DMS79 (cell line): ENCODE data around the gene DNAJC13.
A peak's percentile ranks its signal among the peaks of the same experiment; 100 is the strongest.
"Not testable (repeated sequence)": the region's sequence is repeated elsewhere in the genome, so short reads cannot be mapped to it uniquely, and the experiment has no call there.

Experiments used
- DNase-seq: peaks from one replicate; lab custom pipeline; 2025; lab: John Stamatoyannopoulos, UW

The DNAJC13 gene, protein sequence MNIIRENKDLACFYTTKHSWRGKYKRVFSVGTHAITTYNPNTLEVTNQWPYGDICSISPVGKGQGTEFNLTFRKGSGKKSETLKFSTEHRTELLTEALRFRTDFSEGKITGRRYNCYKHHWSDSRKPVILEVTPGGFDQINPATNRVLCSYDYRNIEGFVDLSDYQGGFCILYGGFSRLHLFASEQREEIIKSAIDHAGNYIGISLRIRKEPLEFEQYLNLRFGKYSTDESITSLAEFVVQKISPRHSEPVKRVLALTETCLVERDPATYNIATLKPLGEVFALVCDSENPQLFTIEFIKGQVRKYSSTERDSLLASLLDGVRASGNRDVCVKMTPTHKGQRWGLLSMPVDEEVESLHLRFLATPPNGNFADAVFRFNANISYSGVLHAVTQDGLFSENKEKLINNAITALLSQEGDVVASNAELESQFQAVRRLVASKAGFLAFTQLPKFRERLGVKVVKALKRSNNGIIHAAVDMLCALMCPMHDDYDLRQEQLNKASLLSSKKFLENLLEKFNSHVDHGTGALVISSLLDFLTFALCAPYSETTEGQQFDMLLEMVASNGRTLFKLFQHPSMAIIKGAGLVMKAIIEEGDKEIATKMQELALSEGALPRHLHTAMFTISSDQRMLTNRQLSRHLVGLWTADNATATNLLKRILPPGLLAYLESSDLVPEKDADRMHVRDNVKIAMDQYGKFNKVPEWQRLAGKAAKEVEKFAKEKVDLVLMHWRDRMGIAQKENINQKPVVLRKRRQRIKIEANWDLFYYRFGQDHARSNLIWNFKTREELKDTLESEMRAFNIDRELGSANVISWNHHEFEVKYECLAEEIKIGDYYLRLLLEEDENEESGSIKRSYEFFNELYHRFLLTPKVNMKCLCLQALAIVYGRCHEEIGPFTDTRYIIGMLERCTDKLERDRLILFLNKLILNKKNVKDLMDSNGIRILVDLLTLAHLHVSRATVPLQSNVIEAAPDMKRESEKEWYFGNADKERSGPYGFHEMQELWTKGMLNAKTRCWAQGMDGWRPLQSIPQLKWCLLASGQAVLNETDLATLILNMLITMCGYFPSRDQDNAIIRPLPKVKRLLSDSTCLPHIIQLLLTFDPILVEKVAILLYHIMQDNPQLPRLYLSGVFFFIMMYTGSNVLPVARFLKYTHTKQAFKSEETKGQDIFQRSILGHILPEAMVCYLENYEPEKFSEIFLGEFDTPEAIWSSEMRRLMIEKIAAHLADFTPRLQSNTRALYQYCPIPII (N-terminal part only)

DNA sequence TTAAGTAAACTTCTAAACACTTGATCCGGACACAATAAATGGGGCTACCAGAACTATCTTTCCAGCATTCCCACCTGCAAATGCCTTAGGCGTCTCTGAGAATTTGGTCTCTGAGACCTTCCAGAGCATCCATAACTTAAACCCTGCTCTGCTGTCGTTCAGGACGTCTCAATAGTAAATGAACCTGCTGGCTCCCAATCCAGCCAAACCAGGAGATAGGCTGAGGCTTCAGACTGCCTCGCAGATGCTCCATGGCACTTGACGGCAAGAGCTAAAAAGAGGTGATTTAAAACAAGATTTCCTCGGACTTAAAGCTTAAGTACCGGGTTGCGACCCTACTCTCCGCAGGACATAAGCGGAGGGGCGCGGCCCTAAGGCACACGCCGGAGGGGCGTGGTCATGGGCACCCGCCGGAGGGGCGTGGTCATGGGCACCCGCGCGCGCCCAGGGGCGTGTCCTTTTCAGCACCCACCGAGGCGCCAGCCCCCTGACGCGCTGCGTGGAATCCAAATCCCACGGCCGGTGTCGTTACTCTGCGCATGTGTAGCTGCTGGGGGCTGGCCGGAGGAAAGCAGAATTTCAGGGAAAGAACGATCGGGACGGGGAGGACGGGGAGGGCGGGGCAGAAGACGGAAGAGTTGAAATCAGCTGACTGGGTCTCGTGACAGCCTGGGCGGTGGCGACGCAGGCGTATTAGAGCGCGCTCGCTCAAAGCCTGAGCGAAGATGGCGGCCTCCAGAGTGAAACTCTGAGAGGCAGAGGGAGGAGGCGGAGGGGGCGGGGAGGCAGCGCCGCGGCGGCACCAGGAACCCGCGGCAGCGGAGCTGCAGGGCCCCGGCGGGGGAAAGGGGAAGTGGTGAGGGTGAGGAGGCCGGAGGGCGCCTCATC lies at the start of gene DNAJC13:
Gene DNAJC13 (plus strand): TSS at position 696 of the 888 bp plus-strand sequence. CDS start 17,049 bp downstream, outside the sequence.
- DNase-seq = peak; percentile 89

DNA sequence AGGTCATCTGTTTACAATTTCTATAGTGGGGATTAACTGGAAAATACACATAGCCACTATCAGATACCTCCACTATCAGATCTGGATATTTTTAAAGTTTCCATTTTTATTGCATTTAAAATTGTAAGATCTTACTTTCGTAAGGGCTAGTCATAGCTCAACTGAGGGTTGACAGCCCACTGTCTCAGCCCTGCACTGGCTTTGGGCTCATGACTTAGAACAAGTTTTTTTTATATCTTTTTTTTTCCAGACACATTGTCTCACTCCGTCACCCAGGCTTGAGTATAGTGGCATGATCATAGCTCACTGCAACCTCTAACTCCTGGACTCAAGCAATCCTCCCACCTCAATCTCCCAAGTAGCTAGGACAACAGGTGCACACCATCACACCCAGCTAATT lies 48.8 kb upstream of the DNAJC13 start:
- DNase-seq = no peak

DNA sequence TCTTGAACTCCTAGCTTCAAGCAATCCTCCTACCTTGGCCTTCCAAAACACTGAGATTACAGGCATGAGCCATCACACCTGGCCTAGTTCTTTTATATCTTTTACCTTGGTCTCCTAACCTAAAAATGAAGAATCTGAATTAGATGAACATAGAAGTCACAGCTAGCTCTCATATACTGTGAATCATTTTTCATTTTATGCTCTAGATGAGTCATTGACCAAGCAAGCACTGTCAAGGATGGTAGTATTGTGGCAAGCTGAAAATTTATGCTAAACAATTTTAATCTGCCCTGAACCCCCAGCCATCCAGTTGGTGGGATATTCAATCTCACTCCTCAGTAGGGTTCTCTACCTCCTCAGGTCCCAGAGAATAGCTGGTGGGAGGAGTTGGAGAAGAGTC lies 48.3 kb upstream of the DNAJC13 start:
- DNase-seq = no peak

DNA sequence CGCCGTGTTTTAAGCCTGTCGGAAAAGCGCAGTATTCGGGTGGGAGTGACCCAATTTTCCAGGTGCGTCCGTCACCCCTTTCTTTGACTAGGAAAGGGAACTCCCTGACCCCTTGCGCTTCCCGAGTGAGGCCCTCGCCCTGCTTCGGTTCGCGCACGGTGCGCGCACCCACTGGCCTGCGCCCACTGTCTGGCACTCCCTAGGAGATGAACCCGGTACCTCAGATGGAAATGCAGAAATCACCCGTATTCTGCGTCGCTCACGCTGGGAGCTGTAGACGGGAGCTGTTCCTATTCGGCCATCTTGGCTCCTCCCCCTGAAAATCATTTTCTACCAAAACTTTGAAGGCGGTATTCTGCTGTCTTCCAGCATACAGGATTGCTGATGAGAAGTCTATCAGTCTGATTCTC lies 40.4 kb upstream of the DNAJC13 start:
- DNase-seq = not testable (repeated sequence)

DNA sequence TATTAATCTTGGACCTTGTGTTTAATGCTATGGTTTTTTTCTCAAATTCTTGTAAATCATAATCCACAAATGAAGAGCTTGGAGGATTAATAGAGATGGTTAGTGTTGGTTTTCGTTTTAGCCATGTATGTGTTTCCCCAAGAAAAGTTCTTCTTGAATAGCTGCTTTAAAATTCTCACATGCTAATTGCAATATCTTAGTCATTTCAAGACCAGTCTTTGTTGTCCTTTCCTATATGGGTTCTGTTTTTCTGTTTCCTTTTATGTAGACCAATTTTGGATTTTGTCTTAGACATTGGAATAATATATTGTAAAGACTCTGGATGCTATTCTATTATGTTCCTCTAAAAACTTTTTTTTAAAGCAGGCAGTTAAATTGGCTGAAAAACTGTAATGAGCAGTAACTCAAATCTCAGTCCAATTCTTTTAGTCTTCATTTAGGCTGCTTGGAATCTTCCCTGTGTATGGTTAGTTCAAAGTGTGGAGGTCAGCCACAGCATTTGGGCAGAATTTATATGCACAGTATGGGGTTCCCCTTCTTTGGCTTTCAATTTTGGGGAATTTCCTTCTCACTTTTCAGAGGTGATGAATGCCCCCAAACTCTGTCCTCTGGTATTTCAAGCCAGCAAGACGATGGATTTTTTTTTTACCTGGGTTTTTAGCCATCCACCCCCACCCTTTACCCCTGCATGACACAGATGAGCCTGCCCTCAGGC lies 39.1 kb upstream of the DNAJC13 start:
- DNase-seq = no peak

DNA sequence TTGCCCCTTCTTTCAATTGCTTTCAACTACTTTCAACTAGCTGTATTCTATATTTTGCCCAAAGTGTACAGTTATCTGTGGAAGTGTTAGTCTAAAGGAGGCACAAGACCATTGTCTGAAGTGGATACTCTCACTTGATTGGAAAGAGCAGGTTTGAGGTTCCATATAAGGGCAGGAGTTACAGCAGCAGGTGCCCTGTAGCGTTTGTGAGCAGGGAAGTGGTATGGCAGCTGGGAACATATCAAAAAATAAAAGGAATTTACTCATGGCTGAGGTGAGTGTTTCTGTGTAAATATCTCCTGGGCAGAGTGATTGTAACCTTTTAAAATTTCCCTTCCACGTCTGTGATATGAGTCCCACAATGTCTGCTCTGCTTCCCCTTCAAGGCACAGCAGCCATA lies 38.5 kb upstream of the DNAJC13 start:
- no peak for DNase-seq

DNA sequence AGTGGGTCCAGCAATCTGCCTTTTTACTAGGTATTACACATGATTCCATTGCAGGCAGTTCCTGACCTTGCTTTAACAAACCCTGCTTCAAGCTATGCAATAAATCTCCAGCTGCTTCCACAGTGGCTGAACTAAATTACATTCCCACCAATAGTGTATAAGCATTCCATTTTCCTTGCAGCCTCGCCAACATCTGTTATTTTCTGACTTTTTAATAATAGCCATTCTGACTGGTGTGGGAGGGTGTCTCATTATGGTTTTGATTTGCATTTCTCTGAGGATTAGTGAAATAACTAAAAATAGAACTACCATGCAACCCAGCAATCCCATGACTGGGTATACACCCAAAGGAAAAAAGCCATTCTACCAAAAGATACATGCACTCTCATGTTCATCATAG lies 36.4 kb upstream of the DNAJC13 start:
- DNase-seq = no peak

DNA sequence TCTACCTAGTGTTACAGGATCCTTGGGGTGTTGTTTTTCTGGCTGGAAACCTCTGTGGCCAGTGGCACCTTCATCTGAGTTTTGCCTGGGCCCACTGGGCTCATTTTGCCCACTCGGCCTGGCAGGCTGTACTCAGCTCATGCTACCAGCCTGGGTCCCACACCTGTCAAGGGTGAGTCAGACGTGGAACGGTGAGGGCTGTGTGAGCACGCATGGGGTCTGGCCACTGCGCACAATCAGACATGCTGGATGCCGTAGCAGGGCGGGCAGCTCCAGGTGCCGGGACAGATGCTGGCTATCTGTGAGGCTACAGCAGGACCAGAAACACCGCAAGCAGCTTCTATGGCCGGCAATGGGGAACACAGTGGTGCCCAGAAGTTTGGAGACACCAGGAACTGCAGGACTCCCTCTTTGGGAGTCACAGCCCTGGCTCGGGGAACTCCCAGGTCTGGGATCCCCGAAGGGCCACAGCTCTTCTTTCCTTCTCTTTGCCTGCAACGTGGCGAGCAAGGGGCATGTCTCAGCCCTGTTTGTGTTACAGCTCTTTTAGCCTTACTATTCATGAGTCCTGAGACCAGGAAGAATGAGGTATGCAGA lies 35.9 kb upstream of the DNAJC13 start:
- DNase-seq = no peak

DNA sequence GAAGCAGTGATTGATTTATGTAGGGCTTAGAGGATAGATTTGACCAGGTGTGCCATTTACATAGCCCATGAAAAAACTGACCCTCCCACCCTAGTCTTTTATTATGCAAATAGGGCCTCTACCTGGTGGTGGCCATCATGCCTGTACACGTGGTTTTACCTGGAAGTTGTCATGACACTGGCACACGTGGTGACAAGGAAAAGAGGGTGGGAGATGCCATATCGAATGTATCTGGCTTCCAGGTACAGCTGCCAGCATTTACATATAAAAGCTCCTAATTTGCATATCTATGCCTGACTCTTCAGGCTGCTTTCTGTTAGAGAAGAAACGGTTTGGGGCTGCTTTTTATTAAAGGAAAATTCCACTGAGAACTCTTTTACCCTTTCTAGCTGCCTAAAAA lies 35.0 kb upstream of the DNAJC13 start:
- no peak for DNase-seq

DNA sequence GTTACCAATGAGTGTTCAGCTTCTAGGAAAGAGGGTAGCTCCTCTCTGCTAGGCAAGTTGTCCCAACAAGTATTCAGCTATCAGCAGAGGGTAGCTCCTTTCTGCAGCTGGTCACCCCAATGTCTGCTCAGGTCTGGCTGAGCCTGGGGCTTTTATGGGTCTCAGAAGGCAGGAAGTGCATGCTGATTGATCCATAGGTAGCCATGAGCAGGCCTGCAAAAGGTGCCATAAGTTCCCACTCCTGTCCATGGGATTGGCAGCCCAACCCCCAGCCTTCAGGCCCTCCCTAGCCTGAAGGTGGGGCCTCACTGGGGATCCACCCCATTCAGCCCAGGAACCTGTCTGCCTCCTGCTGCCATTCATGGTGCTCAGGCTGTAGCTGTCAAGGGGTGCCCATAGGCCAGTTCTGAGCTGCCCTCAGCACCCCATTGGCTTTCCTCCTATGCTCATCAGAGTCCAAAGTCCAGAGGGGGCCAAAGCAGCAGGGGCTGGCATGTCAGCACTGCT lies 34.6 kb upstream of the DNAJC13 start:
- DNase-seq = no peak

DNA sequence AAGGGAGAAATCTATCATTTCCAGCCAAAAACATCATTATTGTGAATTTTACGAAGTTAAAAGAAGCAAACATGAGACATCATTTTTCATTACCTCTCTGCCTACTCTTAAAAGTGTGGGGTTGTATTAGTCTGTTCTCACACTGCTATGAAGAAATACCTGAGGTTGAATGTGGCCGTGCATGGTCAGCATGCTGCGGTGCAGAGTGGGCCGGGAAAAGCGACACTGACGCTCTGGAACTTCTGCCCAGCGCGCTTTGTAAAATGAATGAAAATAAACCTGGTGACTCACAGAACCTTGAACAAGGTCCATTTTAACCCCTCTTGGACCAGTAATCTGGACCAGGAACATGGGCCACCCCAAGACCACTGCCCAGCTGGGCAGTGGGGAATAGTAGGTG lies 31.0 kb upstream of the DNAJC13 start:
- DNase-seq = no peak

DNA sequence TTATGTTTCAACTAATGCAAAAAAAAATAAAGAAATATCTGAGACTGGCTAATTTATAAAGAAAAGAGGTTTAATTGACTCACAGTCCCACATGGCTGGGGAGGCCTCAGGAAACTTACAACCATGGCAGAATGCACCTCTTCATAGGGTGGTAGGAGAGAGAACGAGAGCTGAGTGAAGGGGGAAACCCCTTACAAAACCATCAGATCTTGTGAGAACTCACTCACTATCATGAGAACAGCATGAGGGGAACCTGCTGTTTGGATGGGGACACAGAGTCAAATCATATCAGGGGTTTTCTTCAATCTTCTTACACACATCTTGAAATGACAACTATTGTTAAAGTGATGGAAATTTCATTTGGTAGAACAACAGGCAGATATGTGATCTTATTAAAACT lies 24.6 kb upstream of the DNAJC13 start:
- DNase-seq = not testable (repeated sequence)

DNA sequence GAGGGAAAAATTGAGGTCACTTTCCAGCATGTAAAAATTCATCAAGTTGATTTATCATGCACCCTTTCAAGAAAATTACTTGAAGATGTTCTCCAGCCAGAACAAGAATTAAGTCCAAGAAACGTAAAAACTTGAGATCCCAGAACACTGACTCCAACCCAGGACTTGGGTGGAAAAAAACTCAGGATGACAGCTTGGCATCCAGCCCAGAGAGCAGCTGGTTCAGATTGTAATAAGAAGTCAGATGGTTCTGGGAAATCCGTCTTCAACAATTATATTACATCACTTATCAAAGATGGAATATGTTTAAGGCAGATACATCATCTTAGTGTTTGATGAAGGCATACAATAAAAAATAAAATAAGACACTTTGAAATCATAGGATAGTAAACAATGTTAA lies 23.0 kb upstream of the DNAJC13 start:
- DNase-seq = no peak

DNA sequence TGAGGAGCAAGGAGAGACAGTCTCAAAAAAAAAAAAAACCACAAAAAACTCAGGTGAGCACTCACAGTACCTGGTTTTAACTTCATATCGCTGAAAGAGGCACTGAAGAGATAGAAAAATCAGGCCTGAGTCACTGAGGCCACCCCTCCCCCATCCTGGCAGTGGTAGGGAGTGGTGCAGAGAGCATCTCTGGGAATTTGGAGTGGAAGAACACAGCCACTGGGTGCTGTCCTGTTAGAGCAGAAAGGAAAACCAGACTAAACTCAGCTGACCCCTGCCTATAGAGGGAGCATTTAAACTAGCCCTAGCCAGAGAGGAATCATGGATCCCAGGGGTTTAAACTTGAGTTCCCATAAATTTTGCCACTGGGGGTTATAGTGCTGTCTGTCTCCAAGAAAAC lies 22.2 kb upstream of the DNAJC13 start:
- no peak for DNase-seq

DNA sequence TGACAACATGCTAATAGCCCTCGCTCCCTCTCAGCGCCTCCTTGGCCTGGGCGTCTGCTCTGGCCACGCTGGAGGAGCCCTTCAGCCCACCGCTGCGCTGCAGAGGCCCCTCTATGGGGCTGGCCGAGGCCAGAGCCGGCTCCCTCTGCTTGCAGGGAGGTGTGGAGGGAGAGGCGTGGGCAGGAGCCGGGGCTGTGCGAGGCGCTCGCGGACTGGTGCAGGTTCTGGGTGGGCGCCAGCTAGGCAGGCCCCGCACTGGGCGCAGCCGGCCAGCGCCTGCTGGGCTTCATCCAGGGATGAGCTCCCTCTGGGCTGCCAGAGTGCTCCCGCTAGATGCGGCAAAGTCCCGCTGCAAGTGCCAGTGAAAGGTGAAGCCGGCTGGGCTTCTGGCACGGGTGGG lies 21.0 kb upstream of the DNAJC13 start:
- no peak for DNase-seq

DNA sequence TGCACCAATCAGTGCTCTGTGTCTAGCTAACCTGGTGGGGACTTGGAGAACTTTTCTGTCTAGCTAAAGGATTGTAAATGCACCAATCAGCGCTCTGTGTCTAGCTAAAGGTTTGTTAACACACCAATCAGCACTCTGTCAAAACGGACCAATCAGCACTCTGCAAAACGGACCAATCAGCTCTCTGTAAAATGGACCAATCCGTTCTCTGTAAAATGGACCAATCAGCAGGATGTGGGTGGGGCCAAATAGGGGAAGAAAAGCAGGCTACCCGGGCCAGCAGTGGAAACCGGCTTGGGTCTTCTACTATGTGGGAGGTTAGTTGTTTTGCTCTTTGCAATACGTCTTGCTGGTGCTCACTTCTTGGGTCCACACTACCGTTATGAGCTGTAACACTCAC lies 20.5 kb upstream of the DNAJC13 start:
- not testable (repeated sequence) for DNase-seq

DNA sequence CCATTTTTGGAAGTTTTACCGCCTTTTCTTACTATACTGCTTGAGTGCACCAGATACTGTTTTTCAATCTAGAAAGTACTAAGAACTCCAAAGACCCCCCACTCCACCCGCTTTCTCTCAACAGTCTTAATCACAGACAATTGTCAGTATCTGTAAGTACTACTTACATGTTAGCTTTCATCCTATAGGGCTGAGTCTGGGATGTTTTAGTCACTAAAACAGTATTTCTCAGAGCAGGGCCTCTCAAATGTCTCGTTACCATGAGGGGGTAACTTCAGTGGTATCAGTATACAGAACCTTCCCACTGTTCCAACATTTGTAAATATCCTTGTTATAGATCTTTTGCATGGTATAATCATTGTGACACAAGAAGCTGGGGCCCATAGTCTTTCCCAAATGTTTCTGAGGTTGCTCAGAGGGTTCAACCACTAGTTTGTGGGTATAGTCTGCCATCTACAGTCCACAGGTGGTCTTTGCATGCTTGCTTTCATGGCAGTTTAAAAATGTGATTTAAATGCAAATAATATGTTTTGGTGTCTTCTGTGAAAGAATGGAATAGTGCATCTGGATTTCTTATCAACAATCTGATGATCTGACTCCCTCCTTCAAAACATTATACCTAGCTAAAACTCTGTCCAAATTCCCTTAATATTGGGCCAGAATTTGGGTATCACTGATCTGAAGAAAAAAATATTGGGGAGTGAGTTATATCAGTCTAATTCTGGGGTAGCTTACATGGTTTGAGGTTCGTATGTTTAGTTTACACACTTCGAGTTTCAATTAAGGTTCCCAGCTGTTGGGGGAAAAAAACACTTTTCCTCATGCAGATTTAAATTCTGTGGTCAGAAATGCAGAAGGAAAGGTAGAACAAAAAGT lies 18.0 kb upstream of the DNAJC13 start:
- DNase-seq = no peak

DNA sequence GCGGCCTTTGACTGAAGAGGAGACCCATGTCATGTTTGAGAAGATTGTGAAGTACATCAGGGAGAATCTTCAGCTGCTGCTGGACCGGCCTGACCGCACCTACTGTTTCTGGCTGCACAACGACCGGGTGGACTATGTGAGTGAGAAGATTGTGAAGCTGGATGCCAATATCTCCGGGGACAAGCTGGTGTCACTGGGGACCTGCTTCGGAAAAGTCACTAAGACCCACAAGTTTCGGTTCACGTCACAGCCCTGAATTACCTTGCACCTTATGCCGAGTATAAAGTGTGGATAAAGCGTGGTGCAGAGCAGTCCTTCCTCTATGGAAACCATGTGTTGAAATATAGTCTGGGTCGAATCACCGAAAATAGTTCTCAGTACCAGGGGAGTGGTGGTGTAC lies 16.0 kb upstream of the DNAJC13 start:
- DNase-seq = no peak

DNA sequence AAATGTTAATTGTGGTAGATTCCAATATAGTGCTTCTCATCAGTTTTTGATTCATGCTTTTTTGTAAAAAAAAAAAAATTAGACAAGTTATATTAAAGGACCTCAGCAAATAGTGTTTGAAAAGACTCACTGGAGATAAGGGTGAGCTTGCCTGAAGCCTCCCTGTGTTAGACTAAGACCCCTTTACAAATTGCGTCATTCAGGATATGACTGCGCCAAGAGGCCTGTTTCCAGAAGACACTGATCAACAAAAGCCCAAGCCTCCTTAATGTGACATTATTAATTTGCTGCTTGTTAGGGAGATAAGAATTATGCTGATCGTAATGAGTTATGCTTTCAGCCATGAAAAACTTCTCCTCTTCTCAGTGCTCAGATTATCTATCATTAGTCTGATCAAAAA lies 13.0 kb upstream of the DNAJC13 start:
- DNase-seq = no peak
